OCI-LY3 (cell line): ENCODE results near the gene PNMT.
"Not testable (repeated sequence)": the region's sequence is repeated elsewhere in the genome, so short reads cannot be mapped to it uniquely, and the experiment has no call there.

ENCODE experiments used
- EZH2phosphoT487 ChIP-seq: fragments of 200-600 bp; shearing (Covaris generic); IDR thresholded peaks from 2 replicates; pipeline ENCODE4 v1.6.1; 2018; ENCODE audit warnings: antibody characterized with exemption, mixed run types, low read depth
- TF ChIP-seq, protein P1 (sequence below): fragments of 200-600, 300-600 bp; sonication (generic); IDR thresholded peaks from 2 replicates; pipeline ENCODE4 v1.5.1; 2014; ENCODE audit warnings: antibody characterized with exemption, low read length, low read depth

DNA sequence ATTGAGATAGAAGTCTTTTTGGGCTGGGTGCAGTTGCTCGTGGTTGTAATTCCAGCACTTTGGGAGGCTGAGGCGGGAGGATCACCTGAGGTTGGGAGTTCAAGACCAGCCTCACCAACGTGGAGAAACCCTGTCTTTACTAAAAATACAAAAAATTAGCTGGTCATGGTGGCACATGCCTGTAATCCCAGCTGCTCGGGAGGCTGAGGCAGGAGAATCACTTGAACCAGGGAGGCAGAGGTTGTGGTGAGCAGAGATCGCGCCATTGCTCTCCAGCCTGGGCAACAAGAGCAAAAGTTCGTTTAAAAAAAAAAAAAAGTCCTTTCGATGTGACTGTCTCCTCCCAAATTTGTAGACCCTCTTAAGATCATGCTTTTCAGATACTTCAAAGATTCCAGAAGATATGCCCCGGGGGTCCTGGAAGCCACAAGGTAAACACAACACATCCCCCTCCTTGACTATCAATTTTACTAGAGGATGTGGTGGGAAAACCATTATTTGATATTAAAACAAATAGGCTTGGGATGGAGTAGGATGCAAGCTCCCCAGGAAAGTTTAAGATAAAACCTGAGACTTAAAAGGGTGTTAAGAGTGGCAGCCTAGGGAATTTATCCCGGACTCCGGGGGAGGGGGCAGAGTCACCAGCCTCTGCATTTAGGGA is 31.0 kb downstream of the PNMT start:
- TF ChIP-seq, protein P1, sequence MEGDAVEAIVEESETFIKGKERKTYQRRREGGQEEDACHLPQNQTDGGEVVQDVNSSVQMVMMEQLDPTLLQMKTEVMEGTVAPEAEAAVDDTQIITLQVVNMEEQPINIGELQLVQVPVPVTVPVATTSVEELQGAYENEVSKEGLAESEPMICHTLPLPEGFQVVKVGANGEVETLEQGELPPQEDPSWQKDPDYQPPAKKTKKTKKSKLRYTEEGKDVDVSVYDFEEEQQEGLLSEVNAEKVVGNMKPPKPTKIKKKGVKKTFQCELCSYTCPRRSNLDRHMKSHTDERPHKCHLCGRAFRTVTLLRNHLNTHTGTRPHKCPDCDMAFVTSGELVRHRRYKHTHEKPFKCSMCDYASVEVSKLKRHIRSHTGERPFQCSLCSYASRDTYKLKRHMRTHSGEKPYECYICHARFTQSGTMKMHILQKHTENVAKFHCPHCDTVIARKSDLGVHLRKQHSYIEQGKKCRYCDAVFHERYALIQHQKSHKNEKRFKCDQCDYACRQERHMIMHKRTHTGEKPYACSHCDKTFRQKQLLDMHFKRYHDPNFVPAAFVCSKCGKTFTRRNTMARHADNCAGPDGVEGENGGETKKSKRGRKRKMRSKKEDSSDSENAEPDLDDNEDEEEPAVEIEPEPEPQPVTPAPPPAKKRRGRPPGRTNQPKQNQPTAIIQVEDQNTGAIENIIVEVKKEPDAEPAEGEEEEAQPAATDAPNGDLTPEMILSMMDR: not testable (repeated sequence)
- TF ChIP-seq EZH2phosphoT487: not testable (repeated sequence)
